Neural progenitor cell (in vitro differentiated cells): ENCODE results near the gene XRCC2. TPM values are rescaled to one million over a fixed set of nuclear protein-coding genes. Genes with fewer than 3 reads are reported as not detected.

Experiments
- DNase-seq: peaks from one replicate; pipeline ENCODE4 v3.0.0-alpha.2; 2016; ENCODE audit warnings: low spot score
- H2AFZ ChIP-seq: fragments of 200-600 bp; sonication (generic); replicated peaks from 2 replicates; pipeline ENCODE4 v1.6.1; 2016; ENCODE audit warnings: antibody characterized with exemption
- H3F3A ChIP-seq: fragments of 200-600 bp; sonication (generic); 2 replicates; pipeline ENCODE4 v1.6.1; 2016; ENCODE audit warnings: antibody characterized with exemption, low read depth
- H3K27ac ChIP-seq: fragments of 200-600 bp; sonication (generic); 2 replicates; pipeline ENCODE4 v1.5.1; 2016; ENCODE audit warnings: mild to moderate bottlenecking
- H3K27me3 ChIP-seq: fragments of 200-600 bp; sonication (generic); 2 replicates; pipeline ENCODE4 v1.6.1; 2016; ENCODE audit warnings: mild to moderate bottlenecking, moderate library complexity
- H3K36me3 ChIP-seq: fragments of 200-600 bp; sonication (generic); 2 replicates; pipeline ENCODE4 v1.5.1; 2016
- H3K4me1 ChIP-seq: fragments of 200-600 bp; sonication (generic); 2 replicates; pipeline ENCODE4 v1.6.1; 2016; ENCODE audit warnings: mixed run types
- H3K4me2 ChIP-seq: fragments of 200-600 bp; sonication (generic); 2 replicates; pipeline ENCODE4 v1.6.1; 2016
- H3K4me3 ChIP-seq: fragments of 200-600 bp; sonication (generic); 2 replicates; pipeline ENCODE4 v1.5.1; 2016
- H3K79me2 ChIP-seq: fragments of 200-600 bp; sonication (generic); 2 replicates; pipeline ENCODE4 v1.6.1; 2016; ENCODE audit warnings: low read depth
- H3K9ac ChIP-seq: fragments of 200-600 bp; sonication (generic); 2 replicates; pipeline ENCODE4 v1.6.1; 2016
- H3K9me3 ChIP-seq: fragments of 200-600 bp; sonication (generic); 2 replicates; pipeline ENCODE4 v1.5.1; 2016; ENCODE audit warnings: low read depth
- H4K20me1 ChIP-seq: fragments of 200-600 bp; sonication (generic); 2 replicates; pipeline ENCODE4 v1.6.1; 2016; ENCODE audit warnings: low read depth
- H3K27ac Mint-ChIP-seq: 3 replicates; pipeline ENCODE4 v1.8.0; 2021; ENCODE audit warnings: mixed read lengths
- H3K27me3 Mint-ChIP-seq: 2 replicates; pipeline ENCODE4 v1.8.0; 2022; ENCODE audit warnings: low read depth, mild to moderate bottlenecking, inconsistent platforms, moderate library complexity, mixed read lengths; ENCODE audit not compliant: insufficient read depth
- H3K36me3 Mint-ChIP-seq: 3 replicates; pipeline ENCODE4 v1.8.0; 2021; ENCODE audit warnings: mixed read lengths
- H3K4me1 Mint-ChIP-seq: 3 replicates; pipeline ENCODE4 v1.8.0; 2021; ENCODE audit warnings: mixed read lengths
- H3K4me3 Mint-ChIP-seq: 3 replicates; pipeline ENCODE4 v1.8.0; 2021; ENCODE audit warnings: mild to moderate bottlenecking, moderate library complexity, mixed read lengths
- H3K9me3 Mint-ChIP-seq: 3 replicates; pipeline ENCODE4 v1.8.0; 2020; ENCODE audit warnings: mixed read lengths
- CTCF ChIP-seq: fragments of 200-600 bp; sonication (generic); IDR thresholded peaks from 2 replicates; pipeline ENCODE4 v1.5.1; 2017; ENCODE audit warnings: antibody characterized with exemption, mild to moderate bottlenecking
- EZH2 ChIP-seq: fragments of 200-600 bp; sonication (generic); IDR thresholded peaks from 2 replicates; pipeline ENCODE4 v1.6.1; 2017; ENCODE audit warnings: antibody characterized with exemption, mild to moderate bottlenecking, moderate library complexity
- EZH2phosphoT487 ChIP-seq: fragments of 200-600 bp; sonication (generic); IDR thresholded peaks from 2 replicates; pipeline ENCODE4 v1.6.1; 2017; ENCODE audit warnings: antibody characterized with exemption
- total RNA-seq: library from RNA; depleted of rRNA; stranded (reverse); fragments of >200 nt; gene quantifications from 2 replicates; pipeline ENCODE4 v1.2.3, GENCODE V29; 2015; ENCODE audit warnings: low replicate concordance

Gene XRCC2
- total RNA-seq, 1 donor from 2014 or later = 51.6 TPM

- no peak overlapping the region for H3K27ac Mint-ChIP-seq
Observed at GRCh38 chr7:152664636-152665035, 11.3 kb downstream of the XRCC2 start.

GRCh38 chr7:152663931-152664330 lies 12.0 kb downstream of the XRCC2 start:
- H3K4me3 Mint-ChIP-seq = no peak overlapping the region
- H3K4me1 Mint-ChIP-seq = no peaks in the 10 kb centered on the region
- Histone ChIP-seq H3K4me3 (no peak overlapping the region), H4K20me1 (peaks cover 24% of the 10 kb centered on the region), H3K27ac (no peak overlapping the region), H3K9ac (no peak overlapping the region), H2AFZ (no peak overlapping the region), H3K27me3 (no peaks in the 10 kb centered on the region), H3K79me2 (peaks cover 96% of the 10 kb centered on the region), H3F3A (no peaks in the 10 kb centered on the region), H3K4me2 (no peak overlapping the region), H3K4me1 (no peaks in the 10 kb centered on the region), H3K36me3 (peaks cover 8% of the 10 kb centered on the region), H3K9me3 (no peaks in the 10 kb centered on the region)
- H3K36me3 Mint-ChIP-seq = peaks cover 45% of the 10 kb centered on the region
- peaks cover 2% of the 10 kb centered on the region for H3K27me3 Mint-ChIP-seq
- no peak overlapping the region for H3K27ac Mint-ChIP-seq
- H3K9me3 Mint-ChIP-seq = no peaks in the 10 kb centered on the region
- DNase-seq = no peak
- TF ChIP-seq EZH2 (no peak), CTCF (no peak), EZH2phosphoT487 (no peak)

More at GRCh38 chr7:152664636-152665035, 11.3 kb downstream of the XRCC2 start:
- Histone ChIP-seq H3F3A (no peaks in the 10 kb centered on the region), H2AFZ (no peak overlapping the region), H4K20me1 (peaks cover 27% of the 10 kb centered on the region), H3K4me2 (no peak overlapping the region), H3K4me3 (no peak overlapping the region), H3K27ac (no peak overlapping the region), H3K9ac (no peak overlapping the region), H3K79me2 (peaks cover 96% of the 10 kb centered on the region), H3K4me1 (no peaks in the 10 kb centered on the region), H3K36me3 (peaks cover 8% of the 10 kb centered on the region), H3K9me3 (no peaks in the 10 kb centered on the region), H3K27me3 (no peaks in the 10 kb centered on the region)
- no peak for DNase-seq
- Mint-ChIP-seq H3K36me3 (peaks cover 38% of the 10 kb centered on the region), H3K4me3 (no peak overlapping the region), H3K9me3 (no peaks in the 10 kb centered on the region), H3K27me3 (peaks cover 2% of the 10 kb centered on the region), H3K4me1 (no peaks in the 10 kb centered on the region)
- TF ChIP-seq EZH2 = no peak
- no peak for TF ChIP-seq EZH2phosphoT487
- no peak for TF ChIP-seq CTCF

- H3K36me3 Mint-ChIP-seq = peaks cover 42% of the 10 kb centered on the region
- H3K79me2 ChIP-seq = peaks cover 96% of the 10 kb centered on the region
Observed at GRCh38 chr7:152663148-152663740, 12.7 kb downstream of the XRCC2 start.

More at GRCh38 chr7:152663148-152663740, 12.7 kb downstream of the XRCC2 start:
- Histone ChIP-seq H3K36me3 (peaks cover 13% of the 10 kb centered on the region), H3K4me1 (no peaks in the 10 kb centered on the region), H3K27ac (no peak overlapping the region), H3K9me3 (no peaks in the 10 kb centered on the region), H3K4me2 (no peak overlapping the region), H3K27me3 (no peaks in the 10 kb centered on the region), H3K4me3 (no peak overlapping the region), H3F3A (no peaks in the 10 kb centered on the region), H3K9ac (no peak overlapping the region), H4K20me1 (peaks cover 24% of the 10 kb centered on the region), H2AFZ (no peak overlapping the region)
- H3K27ac Mint-ChIP-seq = no peak overlapping the region
- no peak overlapping the region for H3K4me3 Mint-ChIP-seq
- DNase-seq = no peak
- H3K4me1 Mint-ChIP-seq = no peaks in the 10 kb centered on the region
- TF ChIP-seq CTCF (no peak), EZH2phosphoT487 (no peak), EZH2 (no peak)
- H3K27me3 Mint-ChIP-seq = peaks cover 2% of the 10 kb centered on the region
- no peaks in the 10 kb centered on the region for H3K9me3 Mint-ChIP-seq
